Activated effector memory CD4-positive, alpha-beta T cell treated with anti-CD3 and anti-CD28 coated beads, Interleukin-2, amount 50 U/mL, for 16 hours (primary cell): ENCODE results near the gene TRIM39.
A peak's percentile ranks its signal among the peaks of the same experiment; 100 is the strongest.
"Not testable (repeated sequence)": the region's sequence is repeated elsewhere in the genome, so short reads cannot be mapped to it uniquely, and the experiment has no call there.

Experiments
- DNase-seq: peaks from one replicate; pipeline ENCODE4 v3.0.0-alpha.2; 2020

TRIM39 gene

GRCh38 chr6:30326526-30327231, at the start of gene TRIM39:
Gene TRIM39, plus strand, starts transcription at chr6:30326927. Its CDS starts 2,391 bp downstream, at chr6:30329318.
- peak; percentile 96 for DNase-seq

GRCh38 chr6:30280988-30281387, 45.7 kb upstream of the TRIM39 start:
- DNase-seq: not testable (repeated sequence)

- DNase-seq: no peak
These were observed 44.2 kb upstream of the TRIM39 start for GRCh38 chr6:30282522-30282921.

- DNase-seq: no peak
These were observed 43.0 kb upstream of the TRIM39 start for GRCh38 chr6:30283761-30284160.

GRCh38 chr6:30287139-30287538, 39.6 kb upstream of the TRIM39 start:
- DNase-seq: no peak

GRCh38 chr6:30295837-30296236, 30.9 kb upstream of the TRIM39 start:
- DNase-seq: no peak

- no peak for DNase-seq
These were observed 22.7 kb upstream of the TRIM39 start for GRCh38 chr6:30304002-30304401.

GRCh38 chr6:30311101-30311500, 15.6 kb upstream of the TRIM39 start:
- no peak for DNase-seq

GRCh38 chr6:30311671-30312070, 15.1 kb upstream of the TRIM39 start:
- DNase-seq: no peak

GRCh38 chr6:30312266-30312665, 14.5 kb upstream of the TRIM39 start:
- no peak for DNase-seq

- no peak for DNase-seq
These were observed 13.9 kb upstream of the TRIM39 start for GRCh38 chr6:30312676-30313321.

GRCh38 chr6:30315156-30315555, 11.6 kb upstream of the TRIM39 start:
- no peak for DNase-seq

- no peak for DNase-seq
These were observed 8.7 kb upstream of the TRIM39 start for GRCh38 chr6:30317913-30318589.

GRCh38 chr6:30319146-30319835, 7.4 kb upstream of the TRIM39 start:
- DNase-seq: no peak

GRCh38 chr6:30321692-30322388, 4.9 kb upstream of the TRIM39 start:
- no peak for DNase-seq

- peak; percentile 69 for DNase-seq
These were observed 3.9 kb upstream of the TRIM39 start for GRCh38 chr6:30322527-30323501.

GRCh38 chr6:30323806-30324205, 2.9 kb upstream of the TRIM39 start:
- no peak for DNase-seq

- DNase-seq: peak; percentile 93
These were observed 1.4 kb upstream of the TRIM39 start for GRCh38 chr6:30325150-30325872.

GRCh38 chr6:30325873-30326525, 728 bp upstream of the TRIM39 start:
- DNase-seq: peak; percentile 90

- no peak for DNase-seq
These were observed 562 bp downstream of the TRIM39 start for GRCh38 chr6:30327232-30327746.
